ENCODE data around the gene POLR1C.
"Not testable (repeated sequence)": the region's sequence is repeated elsewhere in the genome, so short reads cannot be mapped to it uniquely, and the experiment has no call there.

Gene POLR1C, protein sequence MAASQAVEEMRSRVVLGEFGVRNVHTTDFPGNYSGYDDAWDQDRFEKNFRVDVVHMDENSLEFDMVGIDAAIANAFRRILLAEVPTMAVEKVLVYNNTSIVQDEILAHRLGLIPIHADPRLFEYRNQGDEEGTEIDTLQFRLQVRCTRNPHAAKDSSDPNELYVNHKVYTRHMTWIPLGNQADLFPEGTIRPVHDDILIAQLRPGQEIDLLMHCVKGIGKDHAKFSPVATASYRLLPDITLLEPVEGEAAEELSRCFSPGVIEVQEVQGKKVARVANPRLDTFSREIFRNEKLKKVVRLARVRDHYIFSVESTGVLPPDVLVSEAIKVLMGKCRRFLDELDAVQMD

DNA sequence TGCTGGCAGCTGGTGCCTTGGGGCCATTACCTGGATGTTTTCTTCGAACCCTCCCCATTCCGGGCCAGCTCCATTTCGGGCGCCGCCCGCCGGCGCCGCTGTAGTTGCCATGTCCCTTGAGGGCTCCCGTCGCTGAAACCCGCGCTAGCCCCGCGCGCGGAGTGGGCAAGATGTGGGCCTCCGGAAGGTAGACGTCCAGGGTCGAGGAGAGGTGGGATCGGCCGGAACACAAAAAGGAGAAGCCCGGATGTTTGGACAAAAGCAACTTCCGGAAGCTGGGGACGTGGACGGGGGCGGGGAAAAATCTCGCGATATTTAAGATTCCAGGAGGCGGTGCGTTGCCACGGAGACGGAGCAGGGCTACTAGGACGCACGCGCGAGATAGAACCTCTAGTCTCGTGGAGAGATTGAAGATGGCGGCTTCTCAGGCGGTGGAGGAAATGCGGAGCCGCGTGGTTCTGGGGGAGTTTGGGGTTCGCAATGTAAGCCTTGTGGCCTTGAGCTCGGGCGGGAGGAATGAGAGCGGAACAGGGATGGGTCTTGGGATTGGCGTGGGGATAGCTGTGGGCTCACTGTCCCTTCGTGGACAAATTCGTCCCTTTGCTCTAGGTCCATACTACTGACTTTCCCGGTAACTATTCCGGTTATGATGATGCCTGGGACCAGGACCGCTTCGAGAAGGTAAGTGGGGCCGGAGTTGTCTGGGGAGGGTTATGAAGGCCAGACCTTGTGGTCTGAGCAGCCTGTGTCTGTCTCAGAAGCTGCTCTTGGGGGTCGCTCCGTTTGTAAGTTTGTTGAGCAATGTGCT is at the start of gene POLR1C, which contains the start of gene YIPF3:
POLR1C (plus strand) TSS at position 393 of the 808 bp plus-strand sequence; CDS start at position 414, 21 bp downstream.
YIPF3 (minus strand) TSS at position 230 of the 808 bp plus-strand sequence; CDS start at position 111, 119 bp downstream.
- H3K9me3 Mint-ChIP-seq = no peaks in the 10 kb centered on the region
- H3K4me1 Mint-ChIP-seq (ENCODE audit: low read depth) = peaks cover 4% of the 10 kb centered on the region
- H3K27me3 Mint-ChIP-seq = no peaks in the 10 kb centered on the region
- peaks cover 23% of the 10 kb centered on the region for H3K36me3 Mint-ChIP-seq (ENCODE audit: low read depth)
- H3K4me3 Mint-ChIP-seq = no peak within 1 kb of the TSS
- H3K27ac Mint-ChIP-seq = no peak within 1 kb of the TSS

DNA sequence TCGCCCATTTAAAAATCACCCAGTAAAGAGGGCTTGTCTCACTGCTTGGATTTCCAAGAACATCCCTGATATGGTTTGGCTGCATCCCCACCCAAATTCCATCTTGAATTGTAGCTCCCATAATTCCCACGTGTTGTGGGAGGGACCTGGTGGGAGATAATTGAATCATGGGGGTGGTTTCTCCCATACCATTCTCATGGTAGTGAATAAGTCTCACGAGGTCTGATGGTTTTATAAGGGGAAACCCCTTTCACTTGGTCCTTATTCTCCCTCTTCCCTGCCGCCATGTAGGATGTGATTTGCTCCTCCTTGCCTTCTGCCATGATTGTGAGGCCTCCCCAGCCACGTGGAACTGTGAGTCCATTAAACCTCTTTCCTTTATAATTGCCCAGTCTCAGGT is 49.6 kb upstream of the POLR1C start:
- not testable (repeated sequence) for H3K4me3 Mint-ChIP-seq; H3K4me1 Mint-ChIP-seq (ENCODE audit: low read depth); H3K9me3 Mint-ChIP-seq; H3K27ac Mint-ChIP-seq; H3K36me3 Mint-ChIP-seq (ENCODE audit: low read depth)
- peaks cover 32% of the 10 kb centered on the region for H3K27me3 Mint-ChIP-seq

DNA sequence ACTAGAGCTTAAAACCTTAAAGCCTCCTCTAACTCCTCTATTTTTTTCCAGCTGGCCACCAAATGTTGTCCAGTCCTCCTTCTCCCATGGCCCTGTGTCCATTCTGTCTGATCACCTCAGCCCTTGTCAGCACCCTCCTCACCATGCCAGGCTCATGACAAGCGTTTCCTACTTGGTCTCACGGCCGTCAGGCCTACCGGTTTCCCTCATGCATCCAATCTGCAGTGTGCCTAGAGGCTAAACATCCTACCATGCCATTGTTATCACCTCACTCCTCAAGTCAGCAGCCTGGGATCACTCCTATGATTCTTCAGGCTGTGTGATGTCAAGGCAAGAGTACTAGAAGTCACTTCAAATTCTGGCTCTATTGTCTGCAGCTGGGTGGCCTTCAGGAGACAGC is 49.1 kb upstream of the POLR1C start:
- no peaks in the 10 kb centered on the region for H3K9me3 Mint-ChIP-seq
- peaks cover 27% of the 10 kb centered on the region for H3K27me3 Mint-ChIP-seq
- H3K36me3 Mint-ChIP-seq (ENCODE audit: low read depth) = no peaks in the 10 kb centered on the region
- H3K4me1 Mint-ChIP-seq (ENCODE audit: low read depth) = no peaks in the 10 kb centered on the region
- no peak overlapping the region for H3K4me3 Mint-ChIP-seq
- no peak overlapping the region for H3K27ac Mint-ChIP-seq

DNA sequence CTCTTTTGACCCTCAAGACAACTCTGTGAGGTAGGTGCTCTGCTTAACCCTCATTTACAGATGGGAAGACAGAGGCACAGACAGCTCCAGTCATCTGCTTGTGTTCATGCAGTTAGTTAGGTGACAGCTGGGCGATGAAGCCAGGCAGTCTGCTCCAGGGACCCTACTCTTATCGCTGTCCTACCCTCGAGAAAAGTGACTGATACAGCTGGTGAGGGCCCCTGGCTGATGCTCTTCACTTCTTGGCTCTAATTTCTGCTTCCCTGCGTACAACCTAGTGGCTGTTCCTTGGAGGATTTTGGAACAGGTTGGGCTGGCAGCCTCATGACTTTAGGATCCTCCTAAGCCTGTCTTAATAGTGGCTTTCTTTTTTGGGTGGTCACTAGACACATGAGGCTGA is 48.6 kb upstream of the POLR1C start:
- H3K36me3 Mint-ChIP-seq (ENCODE audit: low read depth) = no peaks in the 10 kb centered on the region
- H3K27me3 Mint-ChIP-seq = peaks cover 23% of the 10 kb centered on the region
- no peaks in the 10 kb centered on the region for H3K4me1 Mint-ChIP-seq (ENCODE audit: low read depth)
- H3K27ac Mint-ChIP-seq = no peak overlapping the region
- no peak overlapping the region for H3K4me3 Mint-ChIP-seq
- no peaks in the 10 kb centered on the region for H3K9me3 Mint-ChIP-seq

DNA sequence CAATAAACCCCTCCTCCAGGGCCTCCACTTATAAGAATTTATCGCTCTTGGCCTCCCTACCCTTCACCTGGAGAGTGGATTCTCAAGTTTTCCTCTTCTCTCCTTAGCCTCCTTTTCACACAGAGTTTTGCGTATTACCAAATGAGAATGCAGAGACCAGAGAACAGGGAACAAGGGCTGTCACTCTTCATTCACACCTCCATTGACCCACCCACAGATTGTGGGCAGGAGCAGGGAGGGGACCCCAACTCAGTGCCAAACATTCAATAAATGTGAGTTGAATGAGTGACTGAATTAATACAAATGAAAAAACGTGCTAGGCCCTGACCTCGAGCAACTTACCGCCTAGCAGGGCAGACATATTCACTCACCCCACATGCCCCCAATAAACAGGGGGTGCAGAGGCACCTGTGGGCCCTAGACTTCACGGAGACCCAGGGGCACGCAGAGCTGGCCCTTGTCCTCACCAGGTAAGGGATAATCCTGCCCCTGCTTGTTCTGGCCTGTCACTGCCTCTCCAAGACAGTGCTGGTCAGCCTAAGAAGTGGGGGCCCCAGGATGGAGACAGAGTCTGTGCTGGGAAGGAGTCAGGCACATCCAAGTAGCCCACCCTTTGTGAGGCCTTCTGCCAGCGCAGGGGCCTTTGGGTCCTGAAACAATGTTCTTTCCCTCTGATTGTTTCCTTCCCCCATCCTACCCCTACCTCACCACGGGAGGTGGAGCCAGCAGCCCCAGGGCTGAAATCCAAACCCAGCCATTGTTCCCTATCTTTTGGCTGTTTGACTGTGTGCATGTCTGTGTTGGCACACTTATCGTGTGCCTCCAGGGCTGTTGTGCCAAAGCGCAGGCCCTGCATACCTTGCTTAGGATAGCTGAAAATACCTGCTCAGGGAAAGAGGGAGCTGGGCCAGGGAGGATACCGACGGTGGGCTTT is 47.9 kb upstream of the POLR1C start:
- H3K36me3 Mint-ChIP-seq (ENCODE audit: low read depth) = no peaks in the 10 kb centered on the region
- H3K27me3 Mint-ChIP-seq = peaks cover 22% of the 10 kb centered on the region
- H3K4me1 Mint-ChIP-seq (ENCODE audit: low read depth) = no peaks in the 10 kb centered on the region
- H3K9me3 Mint-ChIP-seq = no peaks in the 10 kb centered on the region
- H3K27ac Mint-ChIP-seq = no peak overlapping the region
- no peak overlapping the region for H3K4me3 Mint-ChIP-seq

DNA sequence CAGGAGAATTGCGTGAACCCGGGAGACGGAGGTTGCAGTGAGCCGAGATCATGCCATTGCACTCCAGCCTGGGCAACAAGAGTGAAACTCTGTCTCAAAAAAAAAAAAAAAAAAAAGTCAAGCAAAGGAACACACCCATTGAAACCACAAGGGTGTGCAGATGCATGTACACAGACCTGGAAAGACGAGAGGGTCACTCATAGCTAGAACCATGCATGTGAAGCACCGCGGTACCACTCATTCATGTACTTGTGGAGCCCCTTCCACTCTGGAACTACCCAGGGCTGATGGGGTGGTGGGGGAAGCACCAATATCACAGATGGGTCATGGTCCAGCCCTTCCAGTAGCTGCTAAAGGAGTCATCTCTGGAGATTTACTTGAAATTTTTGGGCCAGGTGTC is 46.9 kb upstream of the POLR1C start:
- Mint-ChIP-seq H3K4me1 (ENCODE audit: low read depth) (no peaks in the 10 kb centered on the region), H3K27ac (no peak overlapping the region), H3K9me3 (no peaks in the 10 kb centered on the region), H3K27me3 (peaks cover 22% of the 10 kb centered on the region), H3K36me3 (ENCODE audit: low read depth) (no peaks in the 10 kb centered on the region), H3K4me3 (no peak overlapping the region)

DNA sequence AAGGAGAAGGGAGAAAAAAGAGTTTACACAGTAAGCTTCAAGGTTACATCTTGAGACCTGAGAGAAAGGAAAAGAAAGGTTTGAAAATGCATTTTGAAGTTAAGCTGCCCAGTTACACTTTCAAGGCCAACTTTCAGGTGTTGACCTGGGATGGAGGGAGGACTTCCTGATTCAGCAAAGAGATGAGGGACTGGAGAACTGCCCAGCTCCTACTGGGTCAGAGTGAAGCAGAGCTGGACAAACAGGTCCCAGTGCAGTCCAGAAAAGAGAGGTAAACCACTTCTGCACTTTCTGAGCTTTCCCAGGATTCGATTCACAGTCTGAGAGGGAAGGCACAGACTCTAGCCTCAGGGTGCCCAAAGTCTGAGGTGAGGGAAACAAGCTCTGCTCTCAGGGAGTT is 45.5 kb upstream of the POLR1C start:
- H3K27me3 Mint-ChIP-seq = peaks cover 19% of the 10 kb centered on the region
- H3K36me3 Mint-ChIP-seq (ENCODE audit: low read depth) = no peaks in the 10 kb centered on the region
- H3K27ac Mint-ChIP-seq = no peak overlapping the region
- no peak overlapping the region for H3K4me3 Mint-ChIP-seq
- H3K4me1 Mint-ChIP-seq (ENCODE audit: low read depth) = no peaks in the 10 kb centered on the region
- H3K9me3 Mint-ChIP-seq = no peaks in the 10 kb centered on the region

DNA sequence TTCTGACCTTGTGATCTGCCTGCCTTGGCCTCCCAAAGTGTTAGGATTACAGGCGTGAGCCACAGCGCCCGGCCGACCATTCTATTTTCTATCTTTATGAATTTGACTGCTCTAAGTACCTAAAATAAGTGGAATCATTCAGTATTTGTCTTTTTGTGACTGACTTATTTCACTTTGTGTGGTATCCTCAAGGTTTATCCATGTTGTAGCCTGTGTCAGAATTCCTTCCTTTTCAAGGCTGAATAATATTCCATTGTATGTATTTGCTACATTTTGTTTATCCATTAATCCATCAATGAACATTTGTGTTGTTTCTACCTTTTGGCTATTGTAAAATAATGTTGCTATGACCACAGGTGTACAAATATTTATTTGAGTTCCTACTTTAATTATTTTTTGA is 44.4 kb upstream of the POLR1C start:
- H3K4me3 Mint-ChIP-seq = no peak overlapping the region

DNA sequence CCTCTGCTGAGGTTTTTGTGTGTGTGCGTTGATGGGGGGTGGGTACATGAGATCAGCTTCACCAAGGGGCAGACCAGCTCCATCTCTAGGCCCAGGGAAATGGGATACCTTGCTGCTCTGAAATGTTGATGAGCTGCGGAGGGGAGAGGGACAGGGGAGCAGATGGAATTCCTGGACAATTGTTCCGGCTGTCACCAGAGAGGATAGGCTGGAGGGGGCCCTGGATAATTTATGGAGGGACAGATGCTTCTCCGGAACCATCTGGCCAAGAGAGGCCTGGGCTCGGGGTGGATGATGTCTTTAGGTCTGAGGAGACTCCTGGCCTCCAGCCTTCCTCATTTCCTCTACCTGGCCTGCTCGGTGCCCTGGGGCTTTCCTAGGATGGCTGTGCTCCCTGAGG is 41.4 kb upstream of the POLR1C start:
- no peak overlapping the region for H3K27ac Mint-ChIP-seq
- H3K4me3 Mint-ChIP-seq = no peak overlapping the region
- H3K36me3 Mint-ChIP-seq (ENCODE audit: low read depth) = no peaks in the 10 kb centered on the region
- H3K27me3 Mint-ChIP-seq = peaks cover 7% of the 10 kb centered on the region
- H3K4me1 Mint-ChIP-seq (ENCODE audit: low read depth) = peaks cover 32% of the 10 kb centered on the region
- H3K9me3 Mint-ChIP-seq = no peaks in the 10 kb centered on the region

More for the DNA sequence above, 44.4 kb upstream of the POLR1C start:
- Mint-ChIP-seq H3K4me1 (ENCODE audit: low read depth) (peaks cover 10% of the 10 kb centered on the region), H3K36me3 (ENCODE audit: low read depth) (no peaks in the 10 kb centered on the region), H3K27me3 (peaks cover 14% of the 10 kb centered on the region), H3K27ac (no peak overlapping the region), H3K9me3 (no peaks in the 10 kb centered on the region)

DNA sequence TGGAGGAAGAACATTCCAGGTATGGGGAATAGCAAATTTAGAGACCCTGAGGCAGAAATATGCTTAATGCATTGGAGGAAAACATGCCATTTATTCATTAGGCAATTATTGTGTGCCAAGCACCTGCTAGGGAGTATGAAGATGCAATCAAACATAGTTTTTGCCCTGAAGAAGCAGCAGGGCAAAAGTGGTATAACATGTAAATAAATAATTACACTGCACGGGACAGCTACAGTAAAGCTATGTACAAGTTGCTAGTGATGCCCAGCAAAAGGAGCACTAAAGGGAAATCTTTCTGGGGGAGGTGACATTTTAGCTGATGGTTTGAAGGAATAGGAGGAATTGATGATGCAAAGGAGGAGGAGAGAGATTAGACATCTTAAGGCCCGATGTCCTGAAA is 40.1 kb upstream of the POLR1C start:
- peak overlapping the region; percentile 85 for H3K27ac Mint-ChIP-seq
- H3K4me1 Mint-ChIP-seq (ENCODE audit: low read depth) = peaks cover 41% of the 10 kb centered on the region
- H3K9me3 Mint-ChIP-seq = no peaks in the 10 kb centered on the region

DNA sequence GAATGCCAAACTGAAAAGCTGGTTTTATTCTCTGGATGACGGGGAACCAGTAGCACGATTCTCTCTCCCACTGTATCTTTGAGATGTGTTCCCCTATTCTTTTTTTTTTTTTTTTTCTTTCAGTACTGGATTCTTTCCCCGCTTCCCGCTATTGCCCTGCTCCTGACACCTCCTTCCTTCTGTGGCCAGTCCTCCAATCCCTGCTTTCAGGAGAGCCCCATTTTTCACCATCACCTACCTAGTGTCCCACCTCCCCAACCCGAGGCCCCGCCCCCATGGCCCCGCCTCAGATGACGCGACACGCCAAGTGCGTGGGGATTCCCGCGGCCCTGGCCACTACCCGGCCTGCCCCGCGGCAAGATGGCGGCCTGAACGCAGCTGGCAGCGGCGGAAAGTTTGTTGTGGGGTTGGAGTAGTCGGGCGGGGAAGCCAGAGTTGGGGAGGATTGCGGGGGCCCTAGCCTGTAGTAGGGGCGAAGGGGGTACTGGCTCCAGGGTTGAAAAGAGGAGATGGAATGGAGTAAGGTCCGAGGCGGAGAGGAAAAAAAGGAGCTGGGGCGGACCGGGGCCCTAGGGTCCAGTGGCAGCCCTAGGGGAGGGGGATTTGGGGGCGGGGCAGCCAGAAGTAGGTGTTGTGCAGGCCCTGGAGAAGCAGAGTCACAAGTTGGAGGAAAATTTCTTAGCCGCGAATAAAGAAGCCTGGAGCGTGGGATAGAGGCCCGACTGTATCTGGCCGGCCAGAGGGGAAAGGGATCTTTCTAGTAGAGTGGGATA is 39.5 kb upstream of the POLR1C start, which contains the start of gene TJAP1:
TJAP1 (plus strand) TSS at position 336 of the 773 bp plus-strand sequence. CDS start 21,432 bp downstream, outside the sequence.
- no peaks in the 10 kb centered on the region for H3K9me3 Mint-ChIP-seq
- H3K36me3 Mint-ChIP-seq (ENCODE audit: low read depth) = peaks cover 5% of the 10 kb centered on the region
- H3K27me3 Mint-ChIP-seq = no peaks in the 10 kb centered on the region

More for the DNA sequence above, 40.1 kb upstream of the POLR1C start:
- no peaks in the 10 kb centered on the region for H3K27me3 Mint-ChIP-seq
- H3K4me3 Mint-ChIP-seq = peak overlapping the region; percentile 97
- peaks cover 2% of the 10 kb centered on the region for H3K36me3 Mint-ChIP-seq (ENCODE audit: low read depth)

DNA sequence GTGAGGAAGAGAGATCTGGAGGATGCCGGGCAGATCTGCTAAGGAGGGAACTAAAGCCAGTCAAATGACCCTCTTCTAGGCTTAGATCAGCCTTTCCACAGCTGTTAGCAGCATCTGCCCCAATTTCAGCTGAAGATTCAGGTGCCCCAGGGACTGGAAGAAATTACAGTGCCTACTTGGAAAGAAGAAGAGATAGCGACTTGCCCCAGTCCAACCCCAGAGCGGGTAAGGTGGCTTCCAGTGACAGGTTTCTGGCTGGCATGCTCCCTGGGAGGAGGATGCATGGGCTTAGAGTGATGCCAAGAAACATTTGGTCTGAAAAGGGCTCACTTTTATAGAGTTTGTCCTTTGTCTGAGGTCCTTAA is 38.9 kb upstream of the POLR1C start:
- no peaks in the 10 kb centered on the region for H3K27me3 Mint-ChIP-seq
- H3K4me3 Mint-ChIP-seq = peak overlapping the region; percentile 97
- peak overlapping the region; percentile 85 for H3K27ac Mint-ChIP-seq
- no peaks in the 10 kb centered on the region for H3K9me3 Mint-ChIP-seq
- peaks cover 5% of the 10 kb centered on the region for H3K36me3 Mint-ChIP-seq (ENCODE audit: low read depth)
- peaks cover 49% of the 10 kb centered on the region for H3K4me1 Mint-ChIP-seq (ENCODE audit: low read depth)

More for the DNA sequence above, 39.5 kb upstream of the POLR1C start, which contains the start of gene TJAP1:
- Mint-ChIP-seq H3K4me1 (ENCODE audit: low read depth) (peaks cover 47% of the 10 kb centered on the region), H3K4me3 (peak within 1 kb of the TSS; percentile 97), H3K27ac (peak within 1 kb of the TSS; percentile 85)

DNA sequence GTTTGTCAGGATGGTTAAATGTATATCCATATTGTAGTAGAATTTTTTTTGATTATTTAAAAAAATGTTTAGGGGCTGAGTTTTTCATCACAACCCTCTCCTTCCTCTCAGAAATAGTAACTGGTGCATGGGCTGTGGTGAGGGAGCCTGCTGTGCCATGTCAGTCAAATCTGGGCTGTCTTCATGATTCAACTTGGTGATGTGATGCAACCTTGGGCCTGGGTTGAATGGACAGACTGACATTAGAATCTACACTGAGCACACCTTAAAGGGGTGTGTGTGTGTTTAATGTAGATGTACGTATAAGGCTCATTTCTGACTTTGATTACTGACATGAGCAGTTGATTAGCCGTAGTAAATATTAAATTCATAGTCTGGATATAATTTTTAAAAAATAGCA is 35.8 kb upstream of the POLR1C start:
- Mint-ChIP-seq H3K4me1 (ENCODE audit: low read depth) (peaks cover 53% of the 10 kb centered on the region), H3K4me3 (no peak overlapping the region), H3K27ac (no peak overlapping the region), H3K9me3 (no peaks in the 10 kb centered on the region), H3K36me3 (ENCODE audit: low read depth) (peaks cover 9% of the 10 kb centered on the region), H3K27me3 (no peaks in the 10 kb centered on the region)
